ENCODE results near the gene PPP6R2.
"Not testable (repeated sequence)": the region's sequence is repeated elsewhere in the genome, so short reads cannot be mapped to it uniquely, and the experiment has no call there.

PPP6R2 gene

GRCh38 chr22:50401907-50402306 lies 58.8 kb downstream of the PPP6R2 start:
- no peak for DNase-seq

GRCh38 chr22:50403701-50404101 lies 60.6 kb downstream of the PPP6R2 start:
- no peak for DNase-seq

DNA sequence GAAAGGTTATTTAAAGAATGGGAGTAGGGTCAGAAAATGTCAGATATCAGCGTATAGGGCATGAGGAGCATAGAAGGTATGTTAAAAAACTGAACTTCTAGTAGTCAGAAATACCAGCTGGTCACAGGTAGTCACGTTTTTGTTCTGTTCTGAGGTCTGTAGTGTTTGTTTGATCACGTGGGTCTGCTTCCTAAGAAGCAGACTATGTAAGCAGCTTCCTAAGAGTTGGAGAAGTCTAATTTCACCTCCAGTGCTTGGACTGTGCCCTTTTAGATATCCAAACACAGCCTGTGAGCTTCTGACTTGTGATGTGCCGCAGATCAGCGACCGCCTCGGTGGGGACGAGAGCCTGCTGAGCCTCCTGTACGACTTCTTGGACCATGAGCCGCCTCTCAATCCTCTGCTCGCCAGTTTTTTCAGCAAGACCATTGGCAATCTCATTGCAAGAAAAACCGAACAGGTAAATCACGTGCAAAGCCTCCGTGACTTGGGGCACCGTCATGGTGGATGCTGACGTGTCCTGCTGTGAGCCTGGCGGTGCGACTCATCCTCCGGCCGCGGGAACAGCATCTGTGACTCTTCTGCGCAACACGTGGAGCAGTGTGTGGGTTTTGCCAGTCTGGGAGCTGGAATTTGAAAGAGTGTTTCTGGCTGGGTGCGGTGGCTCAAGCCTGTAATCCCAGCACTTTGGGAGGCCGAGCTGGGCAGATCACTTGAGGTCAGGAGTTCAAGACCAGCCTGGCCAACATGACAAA lies 63.5 kb downstream of the PPP6R2 start:
- no peak for DNase-seq

- DNase-seq, result no peak
Measured at GRCh38 chr22:50408311-50408710, 65.2 kb downstream of the PPP6R2 start.

GRCh38 chr22:50408954-50409353 lies 65.8 kb downstream of the PPP6R2 start:
- DNase-seq, result not testable (repeated sequence)

DNA sequence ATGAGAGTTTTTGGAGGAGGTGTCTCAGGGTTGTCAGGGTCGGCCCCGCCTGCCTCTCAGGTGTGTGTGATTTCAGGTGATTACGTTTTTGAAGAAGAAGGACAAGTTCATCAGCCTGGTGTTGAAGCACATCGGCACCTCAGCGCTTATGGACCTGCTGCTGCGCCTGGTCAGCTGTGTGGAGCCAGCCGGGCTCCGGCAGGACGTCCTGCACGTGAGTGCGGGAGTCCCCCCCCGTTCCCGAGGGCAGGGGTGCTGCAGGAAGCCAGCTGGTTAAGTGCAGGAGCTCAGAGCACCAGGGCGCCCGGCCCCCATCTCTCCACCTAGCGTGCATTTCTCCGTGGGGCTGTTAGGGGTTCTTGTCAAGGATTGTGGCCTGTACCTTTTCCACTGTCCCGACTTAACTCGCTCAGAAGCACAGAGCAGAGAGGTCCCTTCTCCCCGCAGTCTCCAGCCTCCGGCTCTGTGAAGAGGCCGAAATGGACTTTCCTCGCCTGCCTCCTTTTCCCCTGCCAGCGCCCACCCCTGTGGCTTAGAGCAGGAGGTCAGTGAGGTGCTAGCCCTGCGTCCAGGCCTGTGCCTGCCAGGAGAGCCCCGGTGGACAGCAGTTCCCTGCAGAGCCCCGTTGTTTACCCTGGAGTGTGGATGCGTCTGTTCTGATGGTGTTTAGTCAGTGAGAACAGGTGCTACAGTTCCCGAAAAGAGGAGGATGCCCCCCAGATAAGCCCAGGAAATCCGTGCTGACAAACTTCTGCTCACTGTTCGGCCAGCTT lies 71.5 kb downstream of the PPP6R2 start:
- no peak for DNase-seq

DNA sequence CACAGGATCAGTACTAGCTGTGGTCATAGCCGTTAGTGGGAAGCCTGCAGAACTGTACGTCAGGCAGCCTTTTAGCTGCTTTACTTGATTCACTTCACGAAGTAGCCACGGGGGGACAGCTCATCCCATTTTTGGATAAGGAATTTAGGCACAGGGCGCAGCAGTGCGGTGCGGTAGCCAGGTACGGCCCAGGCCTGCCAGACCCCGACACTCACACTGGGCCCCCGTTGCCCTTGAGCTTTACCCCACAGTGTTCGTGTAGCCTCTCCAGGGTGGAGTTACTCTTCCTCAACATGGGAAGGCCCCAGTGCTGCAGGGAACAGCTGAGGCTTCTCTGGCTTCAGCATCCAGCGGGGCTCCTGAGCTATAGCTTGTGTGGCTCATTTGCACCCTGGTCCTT lies 72.3 kb downstream of the PPP6R2 start:
- no peak for DNase-seq

DNA sequence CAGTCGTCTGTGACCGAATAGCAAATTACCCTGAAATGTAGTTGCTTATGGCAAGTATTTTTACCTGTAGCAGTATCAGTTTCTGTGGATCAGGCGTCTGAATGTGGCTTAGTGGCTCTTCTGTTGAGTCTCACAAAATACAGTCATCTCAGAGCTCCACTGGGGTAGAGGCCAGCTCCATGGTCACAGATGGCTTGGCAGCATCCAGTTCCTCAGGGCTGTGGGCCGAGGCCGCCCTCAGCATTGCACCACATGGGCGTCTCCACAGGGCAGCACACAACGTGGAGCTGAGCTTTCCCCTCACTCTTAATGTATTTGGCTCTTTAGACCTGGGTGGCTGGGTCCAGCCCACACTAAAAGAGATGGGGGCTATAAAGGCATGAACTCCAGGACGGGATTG lies 73.9 kb downstream of the PPP6R2 start:
- DNase-seq, result no peak

- no peak for DNase-seq
Measured at GRCh38 chr22:50417411-50418210, 74.5 kb downstream of the PPP6R2 start.

DNA sequence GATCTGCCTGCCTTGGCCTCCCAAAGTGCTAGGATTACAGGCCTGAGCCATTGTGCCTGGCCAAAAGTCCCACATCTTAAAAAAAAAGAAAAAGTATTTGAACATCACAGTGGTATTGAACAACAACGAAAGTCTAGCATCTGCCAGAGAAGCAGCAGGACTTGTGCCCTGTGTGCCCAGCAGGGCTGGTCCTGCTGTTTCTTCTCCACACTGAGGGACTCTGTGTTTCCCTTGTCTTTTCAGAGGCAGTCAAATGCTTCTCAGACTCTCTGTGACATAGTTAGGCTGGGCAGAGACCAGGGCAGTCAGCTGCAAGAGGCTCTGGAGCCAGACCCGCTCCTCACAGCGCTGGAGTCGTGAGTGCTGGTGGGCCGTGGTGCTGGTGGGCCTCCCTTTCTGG lies 75.5 kb downstream of the PPP6R2 start:
- DNase-seq, result no peak

GRCh38 chr22:50419116-50419515 lies 76.0 kb downstream of the PPP6R2 start:
- no peak for DNase-seq

DNA sequence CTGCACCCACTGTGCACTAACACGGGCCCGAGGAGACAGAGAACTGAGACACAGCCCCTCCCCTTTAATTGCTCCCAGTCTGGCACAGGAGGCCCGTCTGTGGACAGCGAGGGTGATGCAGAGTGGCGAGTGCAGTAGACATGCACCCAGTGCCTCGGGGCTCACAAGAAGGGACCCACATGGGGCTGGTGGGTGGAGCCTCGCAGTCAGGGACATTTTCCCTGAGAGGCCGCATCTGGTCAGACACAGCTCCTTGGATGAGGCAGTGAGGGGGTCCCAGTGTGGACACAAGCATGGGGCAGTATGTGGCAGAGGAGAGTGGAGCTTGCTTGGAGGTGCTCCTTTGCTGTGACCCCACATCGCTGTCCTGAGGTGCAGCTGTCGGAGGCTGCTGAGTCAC lies 76.9 kb downstream of the PPP6R2 start:
- no peak for DNase-seq

GRCh38 chr22:50420581-50420980 lies 77.5 kb downstream of the PPP6R2 start:
- DNase-seq, result no peak

DNA sequence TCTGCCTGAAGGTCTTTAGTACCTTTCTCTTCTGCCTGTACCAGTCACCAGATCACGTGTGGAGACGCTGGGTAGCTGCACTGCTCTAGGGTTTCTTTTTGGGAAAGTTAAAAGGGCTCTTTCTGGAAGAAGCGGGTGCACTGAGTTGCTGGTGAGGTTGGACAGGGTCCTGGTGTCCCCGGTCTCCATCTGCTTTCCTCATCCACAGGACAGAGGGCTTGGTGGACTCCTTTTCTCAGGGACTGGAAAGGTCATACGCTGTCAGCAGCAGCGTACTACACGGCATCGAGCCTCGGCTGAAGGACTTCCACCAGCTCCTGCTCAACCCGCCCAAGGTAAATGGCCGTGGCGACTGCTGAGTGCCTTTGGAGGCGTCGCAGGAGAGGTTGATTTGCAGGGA lies 78.9 kb downstream of the PPP6R2 start:
- no peak for DNase-seq

GRCh38 chr22:50422961-50423815 lies 80.1 kb downstream of the PPP6R2 start:
- DNase-seq, result no peak

- DNase-seq, result no peak
Measured at GRCh38 chr22:50423956-50424355, 80.8 kb downstream of the PPP6R2 start.

DNA sequence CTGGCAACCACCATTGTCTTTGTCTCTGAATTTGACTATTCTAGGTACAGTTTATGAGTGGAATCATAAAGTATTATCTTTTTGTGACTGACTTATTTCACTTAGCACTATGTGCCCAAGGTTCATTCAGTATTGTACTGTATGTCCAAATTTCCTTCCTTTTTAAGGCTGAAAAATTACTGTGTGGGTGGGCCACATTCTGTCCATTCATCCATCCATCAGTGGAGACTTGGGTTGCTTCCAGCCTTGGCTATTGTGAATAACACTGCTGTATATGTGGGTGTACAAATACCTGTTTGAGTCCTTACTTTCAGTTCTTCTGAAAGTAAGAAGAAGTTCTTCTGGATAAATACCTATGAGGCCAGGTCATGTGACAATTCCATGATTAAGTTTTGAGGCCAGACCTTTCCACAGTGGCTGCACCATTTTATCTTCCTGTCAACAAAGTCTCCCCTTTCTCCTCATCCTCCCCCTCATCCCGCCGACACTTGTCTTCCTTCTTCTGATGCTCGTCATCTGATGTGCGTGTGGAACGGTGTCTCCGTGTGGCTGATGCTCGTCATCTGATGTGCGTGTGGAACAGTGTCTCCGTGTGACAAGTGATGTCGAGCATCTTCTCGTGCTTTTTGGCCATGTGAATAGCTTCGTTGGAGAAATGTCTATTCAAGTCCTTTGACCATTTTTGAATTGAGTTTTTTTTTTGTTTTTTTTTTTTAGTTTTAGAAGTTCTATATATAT lies 82.2 kb downstream of the PPP6R2 start:
- no peak for DNase-seq

DNA sequence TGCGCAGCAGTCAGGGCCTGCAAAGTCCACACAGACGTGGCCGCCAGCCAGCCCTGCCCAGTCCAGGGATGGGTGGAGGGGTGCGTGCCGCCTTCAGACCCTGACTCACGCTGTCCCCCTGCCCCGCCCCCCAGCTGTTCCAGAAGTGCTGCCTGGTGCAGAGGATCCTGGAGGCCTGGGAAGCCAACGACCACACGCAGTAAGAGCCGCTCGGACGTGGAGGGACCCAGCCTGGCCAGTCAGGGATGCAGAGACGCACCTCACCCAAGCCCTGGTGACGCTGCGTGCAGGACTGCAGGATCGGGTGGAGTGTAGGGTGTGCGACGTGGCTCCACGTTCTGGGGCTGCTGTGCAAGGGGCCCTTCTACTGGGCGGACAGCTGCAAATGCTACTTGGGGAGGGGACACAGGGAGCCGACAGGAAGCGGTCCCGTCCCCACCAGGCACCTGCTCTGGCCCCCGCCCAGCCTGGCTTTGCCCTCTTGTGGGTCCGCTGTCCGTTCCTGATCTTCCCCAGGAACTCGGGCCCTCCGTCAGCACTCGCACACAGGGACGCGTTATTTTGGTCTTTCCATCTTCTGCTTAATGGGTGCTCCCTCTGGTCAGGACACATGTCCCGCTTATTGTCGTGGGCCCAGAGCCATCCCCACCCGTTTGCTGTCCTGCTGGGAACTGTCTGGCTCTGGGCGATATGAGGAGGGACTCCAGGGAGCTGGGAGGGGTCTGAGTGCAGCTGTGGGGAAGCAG lies 89.2 kb downstream of the PPP6R2 start:
- DNase-seq, result no peak

GRCh38 chr22:50432877-50433510 lies 89.9 kb downstream of the PPP6R2 start:
- DNase-seq, result not testable (repeated sequence)

GRCh38 chr22:50434849-50435248 lies 91.7 kb downstream of the PPP6R2 start:
- no peak for DNase-seq
